PFSK-1 (cell line): ENCODE measurements around the gene ACSF3.

Source experiments
- FOXP2 ChIP-seq: optimal IDR thresholded peaks from 2 replicates; pipeline ENCODE3; 2011; ENCODE audit warnings: borderline replicate concordance, control low read depth, inconsistent platforms; ENCODE audit not compliant: insufficient read depth; ENCODE audit errors: extremely low read length, extremely low read depth
- POLR2AphosphoS5 ChIP-seq: IDR thresholded peaks from 2 replicates; pipeline ENCODE4 v1.6.1; 2012; ENCODE audit warnings: low read depth, mild to moderate bottlenecking, control low read depth, low read length, moderate library complexity
- SIN3A ChIP-seq: IDR thresholded peaks from 2 replicates; pipeline ENCODE4 v1.6.1; 2012; ENCODE audit warnings: mild to moderate bottlenecking, low read length, moderate library complexity, borderline replicate concordance; ENCODE audit not compliant: insufficient read depth
- TAF1 ChIP-seq: IDR thresholded peaks from 2 replicates; pipeline ENCODE4 v1.6.1; 2012; ENCODE audit warnings: low read length, control low read depth, borderline replicate concordance; ENCODE audit not compliant: insufficient read depth
- TF ChIP-seq, protein P1 (sequence below), 2 experiments: IDR thresholded peaks; 2 replicates each; pipeline versions ENCODE4 v1.6.1 to v1.8.0; 2011 to 2012; ENCODE audit warnings: low read depth in 2 of 2, low read length in 2 of 2, control low read depth in 1 of 2, inconsistent platforms in 1 of 2, mild to moderate bottlenecking in 1 of 2, moderate library complexity in 1 of 2; ENCODE audit not compliant: insufficient read depth in 1 of 2

ACSF3 gene

DNA sequence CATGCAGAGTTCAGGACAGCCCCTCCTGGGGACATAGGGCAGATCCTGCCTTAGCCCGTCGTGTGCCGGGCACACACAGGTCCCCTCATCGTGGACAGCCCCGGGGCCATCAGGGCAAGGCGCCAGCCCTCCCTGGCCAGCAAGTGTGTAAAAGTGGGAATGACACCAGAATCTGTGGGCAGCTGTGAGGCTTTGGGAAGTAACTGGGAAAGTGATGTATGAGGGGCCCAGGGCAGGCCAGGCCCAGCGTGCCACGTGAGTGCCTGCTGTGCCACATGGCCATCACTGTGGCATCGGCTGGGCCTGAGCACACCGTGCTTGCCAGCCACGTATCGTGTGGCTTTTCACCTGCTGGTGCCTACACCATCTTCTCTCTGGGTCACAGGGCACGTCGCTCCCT is 26.6 kb downstream of the ACSF3 start:
- no peak for TF ChIP-seq FOXP2
- no peak for TF ChIP-seq TAF1
- TF ChIP-seq SIN3A: no peak
- TF ChIP-seq POLR2AphosphoS5: no peak
- TF ChIP-seq, protein P1, sequence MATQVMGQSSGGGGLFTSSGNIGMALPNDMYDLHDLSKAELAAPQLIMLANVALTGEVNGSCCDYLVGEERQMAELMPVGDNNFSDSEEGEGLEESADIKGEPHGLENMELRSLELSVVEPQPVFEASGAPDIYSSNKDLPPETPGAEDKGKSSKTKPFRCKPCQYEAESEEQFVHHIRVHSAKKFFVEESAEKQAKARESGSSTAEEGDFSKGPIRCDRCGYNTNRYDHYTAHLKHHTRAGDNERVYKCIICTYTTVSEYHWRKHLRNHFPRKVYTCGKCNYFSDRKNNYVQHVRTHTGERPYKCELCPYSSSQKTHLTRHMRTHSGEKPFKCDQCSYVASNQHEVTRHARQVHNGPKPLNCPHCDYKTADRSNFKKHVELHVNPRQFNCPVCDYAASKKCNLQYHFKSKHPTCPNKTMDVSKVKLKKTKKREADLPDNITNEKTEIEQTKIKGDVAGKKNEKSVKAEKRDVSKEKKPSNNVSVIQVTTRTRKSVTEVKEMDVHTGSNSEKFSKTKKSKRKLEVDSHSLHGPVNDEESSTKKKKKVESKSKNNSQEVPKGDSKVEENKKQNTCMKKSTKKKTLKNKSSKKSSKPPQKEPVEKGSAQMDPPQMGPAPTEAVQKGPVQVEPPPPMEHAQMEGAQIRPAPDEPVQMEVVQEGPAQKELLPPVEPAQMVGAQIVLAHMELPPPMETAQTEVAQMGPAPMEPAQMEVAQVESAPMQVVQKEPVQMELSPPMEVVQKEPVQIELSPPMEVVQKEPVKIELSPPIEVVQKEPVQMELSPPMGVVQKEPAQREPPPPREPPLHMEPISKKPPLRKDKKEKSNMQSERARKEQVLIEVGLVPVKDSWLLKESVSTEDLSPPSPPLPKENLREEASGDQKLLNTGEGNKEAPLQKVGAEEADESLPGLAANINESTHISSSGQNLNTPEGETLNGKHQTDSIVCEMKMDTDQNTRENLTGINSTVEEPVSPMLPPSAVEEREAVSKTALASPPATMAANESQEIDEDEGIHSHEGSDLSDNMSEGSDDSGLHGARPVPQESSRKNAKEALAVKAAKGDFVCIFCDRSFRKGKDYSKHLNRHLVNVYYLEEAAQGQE (IDR thresholded peaks at IDR 0.05; ENCODE audit: insufficient read depth in 1 of 2, low read depth in 2 of 2, low read length in 2 of 2): no peak

DNA sequence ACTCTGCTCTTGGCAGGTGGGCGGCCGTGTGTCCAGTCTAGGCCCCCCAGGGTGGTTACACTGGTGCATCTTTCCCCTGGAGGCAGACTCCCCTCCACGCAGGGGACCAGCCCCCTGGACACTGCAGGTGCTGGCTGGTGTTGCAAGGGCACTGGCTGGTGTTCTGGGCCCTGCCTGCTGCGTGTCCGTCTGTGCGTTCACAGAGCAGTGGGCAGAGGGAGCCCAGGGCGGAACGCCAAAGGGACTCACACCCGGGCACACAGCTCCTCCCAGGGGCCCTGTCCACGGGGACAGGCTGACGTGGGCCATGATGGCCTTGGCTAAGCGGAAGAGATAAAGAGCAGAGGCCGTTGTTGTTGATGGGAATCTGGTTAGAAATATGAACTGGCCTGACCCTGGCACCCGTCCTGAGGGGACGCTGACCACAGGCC is 27.3 kb downstream of the ACSF3 start:
- TF ChIP-seq, protein P1 (IDR thresholded peaks at IDR 0.05; ENCODE audit: insufficient read depth in 1 of 2, low read depth in 2 of 2, low read length in 2 of 2): no peak
- TF ChIP-seq FOXP2 (no peak), TAF1 (no peak), POLR2AphosphoS5 (no peak), SIN3A (no peak)

DNA sequence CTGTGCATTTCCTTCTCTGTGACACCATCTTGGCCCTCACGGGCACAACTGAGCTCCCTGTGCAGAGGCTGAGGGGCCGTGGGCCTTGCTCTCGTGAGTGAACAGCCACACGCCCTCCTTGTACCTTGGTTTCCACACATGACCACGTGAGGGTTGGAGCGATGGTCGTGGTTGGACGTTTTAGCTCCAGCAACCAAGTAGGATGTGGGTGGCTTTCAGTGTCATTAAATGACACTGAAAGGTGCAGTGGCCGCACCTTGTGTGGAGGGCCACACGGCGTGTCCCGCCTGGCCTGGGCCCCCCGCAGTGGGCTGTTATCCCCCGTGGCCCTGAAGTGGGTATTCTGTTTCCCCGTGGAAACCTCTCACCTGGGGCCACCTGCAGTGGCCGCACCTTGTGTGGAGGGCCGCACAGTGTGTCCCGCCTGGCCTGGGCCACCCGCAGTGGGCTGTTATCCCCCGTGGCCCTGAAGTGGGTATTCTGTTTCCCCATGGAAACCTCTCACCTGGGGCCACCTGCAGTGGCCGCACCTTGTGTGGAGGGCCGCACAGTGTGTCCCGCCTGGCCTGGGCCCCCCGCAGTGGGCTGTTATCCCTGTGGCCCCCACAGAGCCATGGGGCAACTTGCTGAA is 28.2 kb downstream of the ACSF3 start:
- TF ChIP-seq, protein P1 (IDR thresholded peaks at IDR 0.05; ENCODE audit: insufficient read depth in 1 of 2, low read depth in 2 of 2, low read length in 2 of 2): no peak
- TF ChIP-seq SIN3A: no peak

DNA sequence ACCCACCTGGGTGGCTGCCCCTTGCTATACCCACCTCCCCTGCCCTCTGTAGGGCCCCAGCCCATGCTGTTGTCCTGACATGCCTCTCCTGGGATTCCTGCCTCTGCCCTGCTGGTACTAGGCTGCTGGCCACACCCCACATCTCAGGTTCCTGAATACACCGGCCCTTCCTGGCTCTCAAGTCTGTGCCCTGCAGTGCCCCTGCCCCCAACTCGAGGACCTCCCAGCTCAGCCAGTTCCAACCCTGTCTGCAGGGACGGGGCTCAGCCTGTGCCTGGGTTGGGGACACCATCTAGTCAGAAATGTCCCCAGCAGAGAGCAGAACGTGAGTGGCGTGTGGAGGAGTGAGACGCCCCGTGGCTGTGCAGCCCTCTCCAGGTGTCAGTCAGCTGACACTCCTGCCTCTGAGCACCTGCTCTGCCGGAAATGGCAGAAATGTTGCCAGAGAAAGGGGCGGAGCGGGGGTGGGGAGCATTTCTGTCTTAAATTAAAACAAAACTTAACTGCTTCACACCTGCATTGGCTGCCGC is 28.7 kb downstream of the ACSF3 start:
- TF ChIP-seq TAF1 (no peak), SIN3A (no peak), POLR2AphosphoS5 (no peak), FOXP2 (no peak)
- TF ChIP-seq, protein P1 (IDR thresholded peaks at IDR 0.05; ENCODE audit: insufficient read depth in 1 of 2, low read depth in 2 of 2, low read length in 2 of 2): no peak
